OCI-LY7 (cell line): ENCODE measurements around the gene HMMR.

ENCODE experiments used
- CTCF ChIP-seq: fragments of 200-600 bp; sonication (generic); conservative IDR thresholded peaks from 2 replicates; pipeline ENCODE4 v1.5.1; 2014; ENCODE audit warnings: mild to moderate bottlenecking, antibody characterized with exemption, low read length, moderate library complexity, mixed read lengths
- EZH2phosphoT487 ChIP-seq: fragments of 200-600 bp; sonication (generic); IDR thresholded peaks from 2 replicates; pipeline ENCODE4 v1.6.1; 2018; ENCODE audit warnings: low read depth, borderline replicate concordance, mild to moderate bottlenecking, mixed run types, antibody characterized with exemption, low read length, moderate library complexity, mixed read lengths

GRCh38 chr5:163447875-163448274 is 12.6 kb upstream of the HMMR start:
- TF ChIP-seq CTCF (no peak), EZH2phosphoT487 (no peak)
